Measurements from ENCODE around the gene DET1.
A peak's percentile ranks its signal among the peaks of the same experiment; 100 is the strongest.
"Not testable (repeated sequence)": the region's sequence is repeated elsewhere in the genome, so short reads cannot be mapped to it uniquely, and the experiment has no call there.

Gene DET1

GRCh38 chr15:88546248-88547129, at the start of gene DET1:
Gene DET1 (minus strand): TSS chr15:88546681. CDS start chr15:88531705, 14,976 bp downstream.
- peak; percentile 97 for DNase-seq

- DNase-seq: no peak
Measured at GRCh38 chr15:88591384-88591783, 44.9 kb upstream of the DET1 start.

DNA sequence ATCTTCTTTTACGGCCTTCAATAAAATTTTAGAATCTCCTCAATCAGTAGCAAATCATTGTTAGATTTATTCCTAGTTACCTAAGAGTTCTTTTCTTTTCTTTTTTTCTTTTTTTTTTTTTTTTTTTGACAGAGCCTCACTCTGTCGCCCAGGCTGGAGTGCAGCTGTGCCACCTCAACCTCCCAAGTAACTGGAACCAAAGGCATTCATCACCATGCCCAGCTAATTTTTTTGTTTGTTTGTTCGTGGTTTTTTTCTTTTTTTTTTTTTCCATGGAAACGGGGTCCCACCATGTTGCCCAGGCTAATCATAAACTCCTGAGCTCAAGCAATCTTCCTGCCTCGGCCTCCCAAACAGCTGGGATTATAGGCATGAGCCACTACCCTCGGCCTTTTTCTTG, 44.3 kb upstream of the DET1 start:
- no peak for DNase-seq

GRCh38 chr15:88586401-88587162, 40.1 kb upstream of the DET1 start:
- DNase-seq: no peak

DNA sequence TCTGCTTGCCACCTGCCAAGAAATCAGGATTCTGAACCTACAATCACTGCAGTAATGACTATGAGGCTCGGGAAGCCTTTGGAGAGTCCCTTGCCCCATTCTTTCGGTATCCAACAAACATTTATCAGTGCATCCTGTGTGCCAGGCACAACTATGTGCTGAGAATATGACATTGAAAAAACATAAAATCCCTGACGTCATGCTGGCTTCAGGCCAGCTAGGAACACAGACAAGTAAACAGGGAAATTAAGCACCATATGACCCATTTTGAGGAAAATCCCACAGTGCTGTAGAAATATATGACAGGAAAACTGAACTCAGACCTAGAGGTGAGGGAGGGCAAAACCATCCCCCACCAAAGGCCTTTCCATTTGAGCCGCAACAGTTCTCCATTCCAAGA, 34.1 kb upstream of the DET1 start:
- DNase-seq: no peak

GRCh38 chr15:88579322-88579721, 32.8 kb upstream of the DET1 start:
- DNase-seq: no peak

- DNase-seq: no peak
Measured at GRCh38 chr15:88574655-88575054, 28.2 kb upstream of the DET1 start.

GRCh38 chr15:88574077-88574476, 27.6 kb upstream of the DET1 start:
- DNase-seq: no peak

- no peak for DNase-seq
Measured at GRCh38 chr15:88571852-88572259, 25.4 kb upstream of the DET1 start.

DNA sequence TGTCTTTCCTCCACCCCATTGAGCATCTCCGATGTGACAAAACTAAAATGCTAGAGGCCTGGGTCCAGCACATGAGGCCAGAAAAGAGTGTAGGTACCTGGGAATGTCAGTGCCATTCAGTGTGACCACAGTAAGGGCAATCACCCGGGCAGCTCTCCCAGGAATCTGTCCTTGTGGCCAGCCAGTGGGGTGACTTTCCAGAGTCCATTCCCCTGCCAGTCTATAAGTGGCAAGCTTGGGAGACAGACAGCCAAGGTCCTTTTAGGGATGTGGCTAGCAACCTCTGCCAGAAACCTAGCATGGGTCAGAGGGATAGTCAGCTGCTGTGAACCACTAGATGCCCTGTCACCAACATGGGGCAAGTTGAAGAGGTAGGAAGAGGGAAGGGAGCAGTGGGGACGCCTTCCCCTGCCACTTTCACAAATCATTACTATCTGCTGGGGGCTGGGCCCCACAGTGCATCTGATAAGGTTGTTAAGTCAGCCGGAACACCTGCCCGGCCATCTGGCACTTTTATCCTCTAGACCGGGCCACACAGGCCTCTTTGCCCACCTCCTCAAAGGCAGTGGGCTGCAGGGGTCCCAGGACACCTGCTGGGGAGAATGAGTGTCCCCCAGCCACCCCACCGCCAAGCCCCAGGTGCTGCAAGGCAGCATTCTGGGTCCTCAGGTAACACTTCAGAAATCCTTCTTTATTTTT, 24.8 kb upstream of the DET1 start:
- DNase-seq: no peak

- no peak for DNase-seq
Measured at GRCh38 chr15:88568589-88568988, 22.1 kb upstream of the DET1 start.

- DNase-seq: no peak
Measured at GRCh38 chr15:88564741-88565140, 18.3 kb upstream of the DET1 start.

DNA sequence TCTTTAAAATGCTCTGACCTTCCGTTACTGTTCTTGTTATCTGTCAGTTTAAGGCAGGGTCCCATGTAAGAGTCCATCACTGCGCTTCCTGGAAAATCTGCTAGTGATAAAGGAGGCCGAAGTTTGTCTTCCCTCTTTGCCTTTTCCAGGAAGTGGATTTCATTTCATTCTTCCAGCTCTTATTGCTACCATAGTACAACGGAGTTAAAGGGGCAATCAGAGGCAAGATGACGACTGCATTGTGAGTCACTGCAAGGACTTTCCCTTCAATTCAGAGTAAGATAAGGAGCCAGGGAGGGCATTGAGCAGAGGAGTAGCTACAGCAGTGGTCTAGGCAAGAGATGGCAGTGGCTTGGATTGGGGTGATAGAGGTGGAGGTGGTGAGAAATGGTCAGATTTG, 17.2 kb upstream of the DET1 start:
- no peak for DNase-seq

DNA sequence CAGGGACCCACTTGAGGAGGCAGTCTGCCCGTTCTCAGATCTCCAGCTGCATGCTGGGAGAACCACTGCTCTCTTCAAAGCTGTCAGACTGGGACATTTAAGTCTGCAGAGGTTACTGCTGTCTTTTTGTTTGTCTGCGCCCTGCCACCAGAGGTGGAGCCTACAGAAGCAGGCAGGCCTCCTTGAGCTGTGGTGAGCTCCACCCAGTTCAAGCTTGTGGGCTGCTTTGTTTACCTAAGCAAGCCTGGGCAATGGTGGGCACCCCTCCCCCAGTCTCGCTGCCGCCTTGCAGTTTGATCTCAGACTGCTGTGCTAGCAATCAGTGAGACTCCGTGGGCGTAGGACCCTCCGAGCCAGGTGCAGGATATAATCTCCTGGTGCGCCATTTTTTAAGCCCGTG, 13.1 kb upstream of the DET1 start:
- not testable (repeated sequence) for DNase-seq

- DNase-seq: not testable (repeated sequence)
Measured at GRCh38 chr15:88558026-88558425, 11.5 kb upstream of the DET1 start.

- not testable (repeated sequence) for DNase-seq
Measured at GRCh38 chr15:88548009-88548408, 1.5 kb upstream of the DET1 start.

GRCh38 chr15:88545578-88546247, 768 bp downstream of the DET1 start:
- not testable (repeated sequence) for DNase-seq

GRCh38 chr15:88543065-88543776, 3.3 kb downstream of the DET1 start:
- DNase-seq: no peak

- DNase-seq: no peak
Measured at GRCh38 chr15:88542342-88542733, 4.1 kb downstream of the DET1 start.

DNA sequence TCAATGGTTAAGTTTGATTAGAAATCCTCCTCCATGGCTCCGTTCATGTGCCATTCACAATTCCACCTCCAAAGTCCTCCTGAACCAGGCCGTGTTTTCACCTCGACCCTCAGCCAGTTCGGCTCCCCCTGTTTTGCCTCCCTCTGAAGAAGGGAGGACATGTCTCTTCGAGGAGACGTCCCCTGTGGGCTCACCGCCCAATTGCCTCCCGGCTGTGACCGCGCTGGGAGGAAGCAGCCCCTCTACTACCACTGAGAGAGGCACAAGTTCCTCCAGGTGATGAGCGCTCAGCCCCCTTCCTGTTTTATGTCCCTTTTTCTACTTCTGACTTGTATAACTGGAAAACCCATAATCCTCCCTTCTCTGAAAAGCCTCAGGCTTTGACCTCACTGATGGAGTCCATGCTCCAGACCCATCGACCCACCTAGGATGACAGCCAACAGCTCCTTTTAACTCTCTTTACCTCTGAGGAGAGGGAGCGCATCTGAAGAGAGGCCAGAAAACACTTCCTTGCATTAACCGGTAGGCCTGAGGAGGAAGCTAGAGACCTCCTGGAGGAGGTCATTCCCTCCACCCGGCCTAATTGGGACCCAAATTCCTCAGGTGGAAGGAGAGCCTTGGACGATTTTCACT, 4.7 kb downstream of the DET1 start:
- no peak for DNase-seq

DNA sequence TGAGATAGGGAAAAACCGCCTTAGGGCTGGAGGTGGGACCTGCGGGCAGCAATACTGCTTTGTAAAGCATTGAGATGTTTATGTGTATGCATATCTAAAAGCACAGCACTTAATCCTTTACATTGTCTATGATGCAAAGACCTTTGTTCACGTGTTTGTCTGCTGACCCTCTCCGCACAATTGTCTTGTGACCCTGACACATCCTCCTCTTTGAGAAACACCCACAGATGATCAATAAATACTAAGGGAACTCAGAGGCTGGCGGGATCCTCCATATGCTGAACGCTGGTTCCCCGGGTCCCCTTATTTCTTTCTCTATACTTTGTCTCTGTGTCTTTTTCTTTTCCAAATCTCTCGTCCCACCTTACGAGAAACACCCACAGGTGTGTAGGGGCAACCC, 5.4 kb downstream of the DET1 start:
- DNase-seq: not testable (repeated sequence)

- DNase-seq: not testable (repeated sequence)
Measured at GRCh38 chr15:88540350-88540749, 6.1 kb downstream of the DET1 start.

Measured in activated naive CD4-positive, alpha-beta T cell treated with anti-CD3 and anti-CD28 coated beads, Interleukin-2, amount 50 U/mL, for 16 hours (primary cell).